GM21526 (cell line): Measurements from ENCODE around the gene C8G.

Experiments used
- ATAC-seq: cut with Tn5 transposase; IDR thresholded peaks from one replicate; pipeline ENCODE4 v1.9.1; 2021; ENCODE audit warnings: moderate library complexity; ENCODE audit not compliant: unreplicated experiment, low FRiP score

C8G gene

GRCh38 chr9:136952876-136953770 is 8.1 kb downstream of the C8G start:
- ATAC-seq: no peak

- no peak for ATAC-seq
Observed at GRCh38 chr9:136953771-136954269, 8.8 kb downstream of the C8G start.

GRCh38 chr9:136954270-136955083 is 9.4 kb downstream of the C8G start:
- no peak for ATAC-seq

- no peak for ATAC-seq
Observed at GRCh38 chr9:136955202-136955942, 10.3 kb downstream of the C8G start.

- ATAC-seq: no peak
Observed at GRCh38 chr9:136955943-136956335, 10.9 kb downstream of the C8G start.

- ATAC-seq: no peak
Observed at GRCh38 chr9:136956604-136957003, 11.6 kb downstream of the C8G start.

GRCh38 chr9:136957461-136957860 is 12.4 kb downstream of the C8G start:
- no peak for ATAC-seq

GRCh38 chr9:136957901-136958300 is 12.9 kb downstream of the C8G start:
- ATAC-seq: no peak

- no peak for ATAC-seq
Observed at GRCh38 chr9:136958473-136958872, 13.4 kb downstream of the C8G start.

- ATAC-seq: no peak
Observed at GRCh38 chr9:136958898-136959850, 14.1 kb downstream of the C8G start.

- ATAC-seq: no peak
Observed at GRCh38 chr9:136960212-136960937, 15.3 kb downstream of the C8G start.

GRCh38 chr9:136960938-136961275 is 15.9 kb downstream of the C8G start:
- no peak for ATAC-seq

GRCh38 chr9:136961279-136962065 is 16.4 kb downstream of the C8G start:
- no peak for ATAC-seq

GRCh38 chr9:136962163-136962562 is 17.1 kb downstream of the C8G start:
- ATAC-seq: no peak

- ATAC-seq: no peak
Observed at GRCh38 chr9:136962701-136963248, 17.7 kb downstream of the C8G start.

GRCh38 chr9:136963341-136963740 is 18.3 kb downstream of the C8G start:
- no peak for ATAC-seq

GRCh38 chr9:136963751-136964150 is 18.7 kb downstream of the C8G start:
- ATAC-seq: no peak

- no peak for ATAC-seq
Observed at GRCh38 chr9:136964171-136964689, 19.2 kb downstream of the C8G start.
